ENCODE results near the gene CKAP2L.

Gene CKAP2L

DNA sequence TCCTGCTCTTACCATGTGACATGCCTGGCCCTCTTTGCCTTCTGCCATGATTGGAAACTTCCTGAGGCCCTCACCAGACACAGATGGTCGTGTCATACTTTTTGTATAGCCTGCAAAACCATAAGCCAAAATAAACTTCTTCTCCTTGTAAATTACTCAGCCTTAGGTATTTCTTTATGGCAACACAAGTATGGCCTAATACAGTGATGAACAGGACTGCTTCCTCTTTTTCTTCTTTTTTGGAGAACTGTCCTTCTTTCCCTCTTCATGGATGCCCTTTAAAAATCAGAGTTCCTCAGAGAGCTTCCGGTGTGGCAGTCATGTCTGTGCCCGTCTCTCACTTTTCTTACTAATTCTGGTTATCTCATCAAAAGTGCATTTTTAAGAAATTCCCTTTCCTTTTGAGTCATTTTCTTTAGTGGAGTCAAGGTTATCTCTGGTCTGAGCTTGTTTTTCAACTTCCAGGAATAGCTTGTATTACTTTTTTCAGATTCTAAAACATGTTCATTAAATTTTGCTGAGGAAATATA is 29.1 kb upstream of the CKAP2L start:
- no peak overlapping the region for H3K4me3 ChIP-seq (ENCODE audit: low read depth, low read length)
- TF ChIP-seq, protein P1, sequence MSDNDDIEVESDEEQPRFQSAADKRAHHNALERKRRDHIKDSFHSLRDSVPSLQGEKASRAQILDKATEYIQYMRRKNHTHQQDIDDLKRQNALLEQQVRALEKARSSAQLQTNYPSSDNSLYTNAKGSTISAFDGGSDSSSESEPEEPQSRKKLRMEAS (IDR thresholded peaks at IDR 0.05; ENCODE audit: low read depth, low read length) = no peak
- TF ChIP-seq, protein P2, sequence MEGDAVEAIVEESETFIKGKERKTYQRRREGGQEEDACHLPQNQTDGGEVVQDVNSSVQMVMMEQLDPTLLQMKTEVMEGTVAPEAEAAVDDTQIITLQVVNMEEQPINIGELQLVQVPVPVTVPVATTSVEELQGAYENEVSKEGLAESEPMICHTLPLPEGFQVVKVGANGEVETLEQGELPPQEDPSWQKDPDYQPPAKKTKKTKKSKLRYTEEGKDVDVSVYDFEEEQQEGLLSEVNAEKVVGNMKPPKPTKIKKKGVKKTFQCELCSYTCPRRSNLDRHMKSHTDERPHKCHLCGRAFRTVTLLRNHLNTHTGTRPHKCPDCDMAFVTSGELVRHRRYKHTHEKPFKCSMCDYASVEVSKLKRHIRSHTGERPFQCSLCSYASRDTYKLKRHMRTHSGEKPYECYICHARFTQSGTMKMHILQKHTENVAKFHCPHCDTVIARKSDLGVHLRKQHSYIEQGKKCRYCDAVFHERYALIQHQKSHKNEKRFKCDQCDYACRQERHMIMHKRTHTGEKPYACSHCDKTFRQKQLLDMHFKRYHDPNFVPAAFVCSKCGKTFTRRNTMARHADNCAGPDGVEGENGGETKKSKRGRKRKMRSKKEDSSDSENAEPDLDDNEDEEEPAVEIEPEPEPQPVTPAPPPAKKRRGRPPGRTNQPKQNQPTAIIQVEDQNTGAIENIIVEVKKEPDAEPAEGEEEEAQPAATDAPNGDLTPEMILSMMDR (IDR thresholded peaks at IDR 0.05; ENCODE audit: low read depth, low read length) = no peak
- no peak for TF ChIP-seq MYC (IDR thresholded peaks at IDR 0.05; ENCODE audit: low read depth, low read length)
- no peak for TF ChIP-seq POLR2A (IDR thresholded peaks at IDR 0.05; ENCODE audit: extremely low read depth, insufficient read length)
- peak; percentile 77 for DNase-seq (ENCODE audit: low read depth)

DNA sequence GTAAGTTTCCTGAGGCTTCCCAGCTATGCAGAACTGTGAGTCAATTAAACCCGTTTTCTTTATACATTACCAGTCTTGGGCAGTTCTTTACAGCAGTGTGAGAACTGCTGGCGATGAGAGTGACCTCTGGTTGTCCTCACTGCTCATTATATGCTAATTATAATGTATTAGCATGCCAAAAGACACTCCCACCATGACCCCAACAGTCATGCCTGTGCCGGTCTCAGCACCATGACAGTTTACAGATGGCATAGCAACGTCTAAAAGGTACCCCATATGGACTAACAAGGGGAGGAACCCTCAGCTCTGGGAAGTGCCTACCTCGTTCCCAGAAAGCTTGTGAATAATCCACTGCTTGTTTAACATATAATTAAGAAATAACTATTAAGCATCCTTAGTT is 28.0 kb upstream of the CKAP2L start:
- TF ChIP-seq MYC (IDR thresholded peaks at IDR 0.05; ENCODE audit: low read depth, low read length) = no peak
- no peak for TF ChIP-seq POLR2A (IDR thresholded peaks at IDR 0.05; ENCODE audit: extremely low read depth, insufficient read length)
- TF ChIP-seq, protein P1 (IDR thresholded peaks at IDR 0.05; ENCODE audit: low read depth, low read length) = no peak
- TF ChIP-seq, protein P2 (IDR thresholded peaks at IDR 0.05; ENCODE audit: low read depth, low read length) = no peak
- no peak overlapping the region for H3K4me3 ChIP-seq (ENCODE audit: low read depth, low read length)
- no peak for DNase-seq (ENCODE audit: low read depth)

DNA sequence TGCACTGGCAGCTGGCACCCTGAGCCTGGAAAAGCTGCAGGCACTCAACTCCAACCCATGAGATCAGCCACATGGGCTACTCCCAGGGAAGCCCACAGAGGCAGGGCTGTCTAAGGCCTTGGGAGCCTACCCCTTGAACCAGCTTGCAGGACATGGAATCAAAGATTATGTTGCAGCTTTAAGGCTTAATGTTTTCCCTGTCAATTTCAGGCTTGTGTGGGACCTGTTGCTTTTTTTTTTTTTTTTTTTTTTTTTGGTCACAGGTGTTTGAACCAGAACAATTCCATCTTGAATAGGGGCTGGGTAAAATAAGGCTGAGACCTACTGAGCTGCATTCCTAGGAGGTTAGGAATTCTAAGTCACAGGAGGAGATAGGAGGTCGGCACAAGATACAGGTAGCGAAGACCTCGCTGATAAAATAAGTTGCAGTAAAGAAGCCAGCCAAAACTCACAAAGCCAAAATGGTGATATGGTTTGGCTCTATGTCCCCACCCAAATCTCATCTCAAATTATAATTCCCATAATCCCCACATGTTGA is 27.4 kb upstream of the CKAP2L start:
- no peak for DNase-seq (ENCODE audit: low read depth)
- no peak for TF ChIP-seq POLR2A (IDR thresholded peaks at IDR 0.05; ENCODE audit: extremely low read depth, insufficient read length)
- no peak overlapping the region for H3K4me3 ChIP-seq (ENCODE audit: low read depth, low read length)

DNA sequence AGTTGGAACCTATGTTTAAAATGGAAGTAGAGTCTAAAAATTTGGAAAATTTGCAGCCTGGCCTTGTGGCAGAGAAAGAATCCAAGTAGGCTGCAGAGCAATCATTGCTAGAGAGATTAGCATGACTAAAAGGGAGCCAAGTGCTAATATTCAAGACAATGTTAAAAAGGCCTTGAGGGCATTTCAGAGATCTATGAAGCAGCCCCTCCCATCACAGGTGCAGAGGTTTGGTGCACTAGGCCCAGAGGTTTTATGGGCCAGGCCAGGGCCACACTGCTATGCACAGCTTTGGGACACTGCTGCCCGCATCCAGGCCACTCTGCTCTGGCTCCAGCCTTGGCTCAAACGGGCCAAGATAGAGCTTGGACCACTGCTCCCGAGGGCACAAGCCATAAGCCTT is 26.6 kb upstream of the CKAP2L start:
- TF ChIP-seq MYC (IDR thresholded peaks at IDR 0.05; ENCODE audit: low read depth, low read length) = no peak
- TF ChIP-seq POLR2A (IDR thresholded peaks at IDR 0.05; ENCODE audit: extremely low read depth, insufficient read length) = no peak
- TF ChIP-seq, protein P2 (IDR thresholded peaks at IDR 0.05; ENCODE audit: low read depth, low read length) = no peak
- TF ChIP-seq, protein P1 (IDR thresholded peaks at IDR 0.05; ENCODE audit: low read depth, low read length) = no peak
- DNase-seq (ENCODE audit: low read depth) = no peak

DNA sequence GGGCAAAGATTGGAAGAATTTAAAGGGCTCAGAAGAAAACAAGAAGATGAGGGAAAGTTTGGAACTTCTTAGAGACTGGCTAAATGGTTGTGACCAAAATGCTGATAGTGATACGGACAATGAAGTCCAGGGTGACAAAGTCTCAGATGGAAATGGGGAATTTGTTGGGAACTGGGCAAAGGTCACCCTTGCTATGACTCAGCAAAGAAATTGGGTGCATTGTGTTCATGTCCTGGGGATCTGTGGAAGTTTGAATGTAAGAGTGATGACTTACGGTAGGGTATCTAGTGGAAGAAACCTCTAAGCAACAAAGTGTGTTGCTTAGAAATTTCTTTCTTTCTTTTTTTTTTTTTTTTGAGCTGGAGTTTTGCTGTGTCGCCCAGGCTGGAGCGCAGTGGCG is 25.9 kb upstream of the CKAP2L start:
- TF ChIP-seq MYC (IDR thresholded peaks at IDR 0.05; ENCODE audit: low read depth, low read length) = no peak
- TF ChIP-seq, protein P1 (IDR thresholded peaks at IDR 0.05; ENCODE audit: low read depth, low read length) = no peak
- TF ChIP-seq, protein P2 (IDR thresholded peaks at IDR 0.05; ENCODE audit: low read depth, low read length) = no peak
- TF ChIP-seq POLR2A (IDR thresholded peaks at IDR 0.05; ENCODE audit: extremely low read depth, insufficient read length) = no peak
- no peak overlapping the region for H3K4me3 ChIP-seq (ENCODE audit: low read depth, low read length)
- no peak for DNase-seq (ENCODE audit: low read depth)

More for the DNA sequence above, 26.6 kb upstream of the CKAP2L start:
- no peak overlapping the region for H3K4me3 ChIP-seq (ENCODE audit: low read depth, low read length)

DNA sequence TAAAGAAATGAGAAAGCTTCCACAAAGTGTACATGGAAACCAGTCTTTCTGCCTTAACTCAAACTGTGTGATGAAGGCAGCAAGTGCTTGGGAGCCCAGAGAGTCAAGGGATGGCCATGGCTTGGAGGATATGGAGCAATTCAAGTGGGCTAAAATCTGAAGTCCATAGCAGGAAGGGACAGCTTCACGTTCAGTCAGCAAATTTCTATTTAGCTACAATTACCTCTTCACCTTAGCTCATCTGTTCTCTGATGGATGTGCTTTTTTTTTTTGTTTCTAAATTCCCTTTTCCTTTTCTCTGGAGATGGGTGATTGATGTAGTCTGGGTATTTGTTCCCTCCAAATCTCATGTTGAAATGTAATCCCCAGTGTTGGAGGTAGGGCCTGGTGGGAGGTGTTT is 24.8 kb upstream of the CKAP2L start:
- DNase-seq (ENCODE audit: low read depth) = no peak
- no peak overlapping the region for H3K4me3 ChIP-seq (ENCODE audit: low read depth, low read length)
- TF ChIP-seq POLR2A (IDR thresholded peaks at IDR 0.05; ENCODE audit: extremely low read depth, insufficient read length) (no peak), MYC (IDR thresholded peaks at IDR 0.05; ENCODE audit: low read depth, low read length) (no peak)
- TF ChIP-seq, protein P2 (IDR thresholded peaks at IDR 0.05; ENCODE audit: low read depth, low read length) = no peak
- TF ChIP-seq, protein P1 (IDR thresholded peaks at IDR 0.05; ENCODE audit: low read depth, low read length) = no peak

All from NB4 (cell line).